ENCODE results near the gene FERMT3.

- TF ChIP-seq TCF4 (CRISPR knock-in tag; IDR thresholded peaks at IDR 0.05; ENCODE audit: borderline replicate concordance) (no peak), RARB (CRISPR knock-in tag; IDR thresholded peaks at IDR 0.05) (no peak), ZNF8 (CRISPR knock-in tag; IDR thresholded peaks at IDR 0.05) (no peak), PATZ1 (CRISPR knock-in tag; IDR thresholded peaks at IDR 0.05; ENCODE audit: borderline replicate concordance) (no peak), PPARA (CRISPR knock-in tag; IDR thresholded peaks at IDR 0.05; ENCODE audit: borderline replicate concordance) (no peak), BACH2 (CRISPR knock-in tag; IDR thresholded peaks at IDR 0.05; ENCODE audit: borderline replicate concordance) (no peak), TOX (CRISPR knock-in tag; IDR thresholded peaks at IDR 0.05; ENCODE audit: borderline replicate concordance) (no peak), ZNF565 (CRISPR knock-in tag; conservative IDR thresholded peaks at IDR 0.05; ENCODE audit: low read depth) (no peak)
Measured at GRCh38 chr11:64185693-64186491, 20.6 kb upstream of the FERMT3 start, which contains the start of gene STIP1.
